Type B pancreatic cell (in vitro differentiated cells): ENCODE measurements around the gene CFAP43. TPM values are rescaled to one million over a fixed set of nuclear protein-coding genes. Genes with fewer than 3 reads are reported as not detected.

Source experiments
- DNase-seq: peaks from one replicate; pipeline ENCODE4 v3.0.0; 2021; ENCODE audit warnings: mixed read lengths; ENCODE audit not compliant: unreplicated experiment; ENCODE audit errors: extremely low spot score
- H3K27ac Mint-ChIP-seq: 2 replicates; pipeline ENCODE4 v1.8.0; 2021; ENCODE audit warnings: mild to moderate bottlenecking, mixed read lengths
- H3K27me3 Mint-ChIP-seq: 2 replicates; pipeline ENCODE4 v1.8.0; 2021; ENCODE audit warnings: mixed read lengths
- H3K36me3 Mint-ChIP-seq: 2 replicates; pipeline ENCODE4 v1.8.0; 2021; ENCODE audit warnings: mixed read lengths
- H3K4me1 Mint-ChIP-seq: one replicate; pipeline ENCODE4 v1.8.0; 2021; ENCODE audit warnings: mixed read lengths; ENCODE audit not compliant: unreplicated experiment
- H3K4me3 Mint-ChIP-seq: 2 replicates; pipeline ENCODE4 v1.8.0; 2021; ENCODE audit warnings: mild to moderate bottlenecking, mixed read lengths
- H3K9me3 Mint-ChIP-seq: 2 replicates; pipeline ENCODE4 v1.8.0; 2021; ENCODE audit warnings: mixed read lengths
- microRNA-seq: library from miRNA; unstranded; fragments of <30 nt; microRNA quantifications from one replicate; pipeline ENCODE4, GENCODE V29; 2020
- total RNA-seq: library from RNA; stranded (reverse); gene quantifications from 2 replicates; pipeline ENCODE4 v1.2.1, GENCODE V29; 2021; ENCODE audit warnings: low replicate concordance
- TF ChIP-seq, protein P1 (sequence below): fragments of 200-600 bp; sonication (generic); conservative IDR thresholded peaks from 2 replicates; pipeline ENCODE4 v1.5.0; 2021; ENCODE audit warnings: antibody characterized with exemption, mild to moderate bottlenecking

CFAP43 gene
- total RNA-seq, 1 donor from 2014 or later: 7.6 TPM

DNA sequence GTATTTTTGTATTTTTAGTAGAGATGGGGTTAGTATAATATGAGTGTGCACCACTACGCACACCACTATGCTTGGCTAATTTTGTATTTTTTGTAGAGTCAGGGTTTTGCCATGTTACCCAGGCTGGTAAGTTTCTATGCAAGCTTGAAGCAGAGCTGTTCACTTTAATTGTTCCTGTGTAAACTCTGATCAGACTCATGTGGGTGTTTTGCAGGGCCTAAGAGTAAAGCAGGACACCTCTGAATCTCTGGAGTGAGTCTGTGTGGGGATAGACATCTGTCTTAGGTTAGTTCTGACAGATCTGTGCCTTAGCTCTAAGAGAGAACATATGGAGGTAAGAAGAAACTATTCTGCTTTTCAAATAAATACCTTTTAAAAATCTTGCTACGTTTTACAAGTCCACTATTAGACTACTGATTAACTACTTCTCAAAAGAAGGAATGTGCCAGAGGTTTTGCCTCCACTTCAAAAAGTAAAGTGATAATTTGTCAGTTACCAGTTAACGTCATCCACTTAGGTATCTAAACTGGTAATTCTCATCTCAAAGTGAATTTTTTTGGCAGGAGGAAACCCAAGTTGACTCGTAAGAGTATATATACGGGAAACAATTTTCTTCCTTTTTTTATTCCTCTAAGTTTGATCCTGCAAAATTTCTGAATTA is 147.6 kb downstream of the CFAP43 start:
- no peaks in the 10 kb centered on the region for H3K9me3 Mint-ChIP-seq
- no peaks in the 10 kb centered on the region for H3K27me3 Mint-ChIP-seq
- H3K36me3 Mint-ChIP-seq: no peaks in the 10 kb centered on the region
- DNase-seq: no peak
- peak overlapping the region; percentile 86 for H3K27ac Mint-ChIP-seq
- peak overlapping the region; percentile 81 for H3K4me3 Mint-ChIP-seq
- H3K4me1 Mint-ChIP-seq: peaks cover 24% of the 10 kb centered on the region
- TF ChIP-seq, protein P1, sequence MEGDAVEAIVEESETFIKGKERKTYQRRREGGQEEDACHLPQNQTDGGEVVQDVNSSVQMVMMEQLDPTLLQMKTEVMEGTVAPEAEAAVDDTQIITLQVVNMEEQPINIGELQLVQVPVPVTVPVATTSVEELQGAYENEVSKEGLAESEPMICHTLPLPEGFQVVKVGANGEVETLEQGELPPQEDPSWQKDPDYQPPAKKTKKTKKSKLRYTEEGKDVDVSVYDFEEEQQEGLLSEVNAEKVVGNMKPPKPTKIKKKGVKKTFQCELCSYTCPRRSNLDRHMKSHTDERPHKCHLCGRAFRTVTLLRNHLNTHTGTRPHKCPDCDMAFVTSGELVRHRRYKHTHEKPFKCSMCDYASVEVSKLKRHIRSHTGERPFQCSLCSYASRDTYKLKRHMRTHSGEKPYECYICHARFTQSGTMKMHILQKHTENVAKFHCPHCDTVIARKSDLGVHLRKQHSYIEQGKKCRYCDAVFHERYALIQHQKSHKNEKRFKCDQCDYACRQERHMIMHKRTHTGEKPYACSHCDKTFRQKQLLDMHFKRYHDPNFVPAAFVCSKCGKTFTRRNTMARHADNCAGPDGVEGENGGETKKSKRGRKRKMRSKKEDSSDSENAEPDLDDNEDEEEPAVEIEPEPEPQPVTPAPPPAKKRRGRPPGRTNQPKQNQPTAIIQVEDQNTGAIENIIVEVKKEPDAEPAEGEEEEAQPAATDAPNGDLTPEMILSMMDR: no peak

DNA sequence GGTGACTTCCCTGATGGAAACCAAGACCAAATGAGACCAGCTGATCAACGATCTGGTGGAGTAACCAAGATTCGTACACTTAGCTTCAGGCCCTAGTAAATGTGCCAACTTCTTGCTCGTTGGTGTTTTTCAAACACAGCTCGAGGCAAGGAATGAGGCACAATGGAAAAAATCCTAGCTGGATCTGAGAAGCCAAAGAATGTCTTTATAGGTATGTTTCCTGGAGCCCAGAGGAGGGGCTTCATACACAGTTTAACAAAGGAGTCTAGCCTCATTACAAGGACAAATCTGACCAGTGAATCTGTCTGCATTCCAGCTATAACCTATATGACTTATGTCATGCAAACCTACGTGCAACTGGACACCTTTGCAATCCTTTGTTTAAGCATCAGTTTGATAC is 150.2 kb downstream of the CFAP43 start:
- Mint-ChIP-seq H3K4me3 (no peak overlapping the region), H3K36me3 (no peaks in the 10 kb centered on the region), H3K4me1 (peaks cover 24% of the 10 kb centered on the region), H3K27me3 (no peaks in the 10 kb centered on the region), H3K27ac (no peak overlapping the region), H3K9me3 (no peaks in the 10 kb centered on the region)
- TF ChIP-seq, protein P1: no peak
- DNase-seq: no peak

DNA sequence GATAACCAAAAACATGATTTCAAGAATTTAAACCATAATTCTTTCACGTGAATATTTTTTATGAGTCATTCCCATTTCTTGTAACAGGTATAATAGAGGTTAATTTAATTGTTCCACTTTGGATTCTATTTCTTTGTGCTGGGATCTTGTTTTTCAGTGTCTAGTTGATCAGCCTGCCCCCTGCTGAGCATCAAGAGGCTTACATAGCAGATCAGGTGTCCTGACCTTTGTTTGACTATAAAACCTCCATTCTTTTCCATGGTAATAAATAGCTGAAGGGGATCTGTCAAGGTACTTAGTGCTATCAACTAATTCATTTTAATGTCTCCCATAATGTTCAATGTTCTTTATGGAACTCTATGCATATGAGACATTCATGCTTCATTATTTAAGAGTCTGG is 151.4 kb downstream of the CFAP43 start:
- Mint-ChIP-seq H3K27ac (no peak overlapping the region), H3K4me3 (no peak overlapping the region), H3K9me3 (no peaks in the 10 kb centered on the region), H3K27me3 (no peaks in the 10 kb centered on the region), H3K4me1 (peaks cover 18% of the 10 kb centered on the region), H3K36me3 (no peaks in the 10 kb centered on the region)
- DNase-seq: no peak
- TF ChIP-seq, protein P1: peak; percentile 65

Small RNA genes lying within 50 kb of the gene (microRNA-seq; reads per million reads assigned to microRNA genes)
- gene MIR4482 (0.83 reads per million), gene MIR609 (not detected)

Other genes with a start within 250 kb of the CFAP43 start
- gene COL17A1, start 146.5 kb downstream of the CFAP43 start, total RNA-seq: 14.5 and 94.1 TPM in 2 replicates
- gene SFR1, start 110.2 kb downstream of the CFAP43 start, total RNA-seq: 9.1 and 11.6 TPM in 2 replicates
- gene GSTO1, start 22.5 kb upstream of the CFAP43 start, total RNA-seq: 74.1 and 79.2 TPM in 2 replicates
- gene GSTO2, start 36.8 kb upstream of the CFAP43 start, total RNA-seq: 2.8 and 8.2 TPM in 2 replicates
- gene ITPRIP, start 106.1 kb upstream of the CFAP43 start, total RNA-seq: 8.5 and 19.9 TPM in 2 replicates
- gene CFAP58, start 121.5 kb upstream of the CFAP43 start, total RNA-seq: 0.24 and 0.34 TPM in 2 replicates